Endothelial cell of umbilical vein (primary cell): ENCODE measurements around the gene FKBP8.

ENCODE experiments used
- EZH2 ChIP-seq: IDR thresholded peaks from 2 replicates; pipeline ENCODE4 v1.6.1; 2012; ENCODE audit warnings: borderline replicate concordance, low read depth, mild to moderate bottlenecking, moderate library complexity, low read length, inconsistent platforms; ENCODE audit not compliant: severe bottlenecking
- POLR2A ChIP-seq: IDR thresholded peaks from 2 replicates; pipeline ENCODE4 v1.6.1; 2012; ENCODE audit warnings: low read depth, mild to moderate bottlenecking, control low read depth, low read length
- TF ChIP-seq, protein P1 (sequence below), 2 donors: IDR thresholded peaks; 1 replicate in 1 of 2; 2 replicates in 1 of 2; pipeline ENCODE4 v1.5.1; 2011; ENCODE audit warnings: low read length in 2 of 2, mild to moderate bottlenecking in 2 of 2, moderate library complexity in 2 of 2, control low read depth in 1 of 2, inconsistent platforms in 1 of 2, low read depth in 1 of 2; ENCODE audit not compliant: insufficient read depth in 1 of 2; ENCODE audit errors: extremely low read depth in 1 of 2

DNA sequence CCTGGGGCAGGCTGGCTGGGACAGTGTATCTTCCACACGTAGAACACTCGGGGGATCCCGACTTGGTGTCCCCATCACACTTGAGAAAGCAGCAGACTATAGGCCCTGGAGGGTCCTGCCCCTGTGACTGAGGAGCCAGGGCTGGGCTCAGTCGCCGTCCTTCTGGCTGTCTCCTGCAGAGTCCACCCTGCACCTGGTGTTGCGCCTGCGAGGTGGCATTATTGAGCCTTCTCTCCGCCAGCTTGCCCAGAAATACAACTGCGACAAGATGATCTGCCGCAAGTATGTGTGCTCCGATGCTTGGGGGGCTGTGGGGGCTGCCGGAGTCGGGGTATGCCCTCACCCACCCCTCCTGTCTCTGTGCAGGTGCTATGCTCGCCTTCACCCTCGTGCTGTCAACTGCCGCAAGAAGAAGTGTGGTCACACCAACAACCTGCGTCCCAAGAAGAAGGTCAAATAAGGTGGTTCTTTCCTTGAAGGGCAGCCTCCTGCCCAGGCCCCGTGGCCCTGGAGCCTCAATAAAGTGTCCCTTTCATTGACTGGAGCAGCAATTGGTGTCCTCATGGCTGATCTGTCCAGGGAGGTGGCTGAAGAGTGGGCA lies 31.4 kb upstream of the FKBP8 start:
- TF ChIP-seq, protein P1, sequence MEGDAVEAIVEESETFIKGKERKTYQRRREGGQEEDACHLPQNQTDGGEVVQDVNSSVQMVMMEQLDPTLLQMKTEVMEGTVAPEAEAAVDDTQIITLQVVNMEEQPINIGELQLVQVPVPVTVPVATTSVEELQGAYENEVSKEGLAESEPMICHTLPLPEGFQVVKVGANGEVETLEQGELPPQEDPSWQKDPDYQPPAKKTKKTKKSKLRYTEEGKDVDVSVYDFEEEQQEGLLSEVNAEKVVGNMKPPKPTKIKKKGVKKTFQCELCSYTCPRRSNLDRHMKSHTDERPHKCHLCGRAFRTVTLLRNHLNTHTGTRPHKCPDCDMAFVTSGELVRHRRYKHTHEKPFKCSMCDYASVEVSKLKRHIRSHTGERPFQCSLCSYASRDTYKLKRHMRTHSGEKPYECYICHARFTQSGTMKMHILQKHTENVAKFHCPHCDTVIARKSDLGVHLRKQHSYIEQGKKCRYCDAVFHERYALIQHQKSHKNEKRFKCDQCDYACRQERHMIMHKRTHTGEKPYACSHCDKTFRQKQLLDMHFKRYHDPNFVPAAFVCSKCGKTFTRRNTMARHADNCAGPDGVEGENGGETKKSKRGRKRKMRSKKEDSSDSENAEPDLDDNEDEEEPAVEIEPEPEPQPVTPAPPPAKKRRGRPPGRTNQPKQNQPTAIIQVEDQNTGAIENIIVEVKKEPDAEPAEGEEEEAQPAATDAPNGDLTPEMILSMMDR (IDR thresholded peaks at IDR 0.05; ENCODE audit: extremely low read depth in 1 of 2, insufficient read depth in 1 of 2, low read depth in 1 of 2, low read length in 2 of 2) = no peak
- TF ChIP-seq POLR2A = no peak
- no peak for TF ChIP-seq EZH2
